Fibroblast of lung (primary cell): Measurements from ENCODE around the gene RNF212. TPM values are rescaled to one million over a fixed set of nuclear protein-coding genes. Genes with fewer than 3 reads are reported as not detected.

Experiments
- DNase-seq, 2 donors: peaks; one replicate each; pipeline versions ENCODE4 v3.0.0 to v3.0.0-alpha.2; 2010; ENCODE audit warnings: low read depth in 2 of 2
- H2AFZ ChIP-seq: 2 replicates; pipeline ENCODE4 v1.5.1; 2012; ENCODE audit warnings: low read length, control low read depth, inconsistent platforms
- H3K27ac ChIP-seq: 2 replicates; pipeline ENCODE4 v1.5.1; 2011; ENCODE audit warnings: low read length, control low read depth; ENCODE audit not compliant: insufficient read depth
- H3K27me3 ChIP-seq: 2 replicates; pipeline ENCODE4 v1.5.1; 2011; ENCODE audit warnings: mild to moderate bottlenecking, low read length; ENCODE audit not compliant: control insufficient read depth, insufficient read depth
- H3K36me3 ChIP-seq: 2 replicates; pipeline ENCODE4 v1.5.1; 2011; ENCODE audit warnings: low read length; ENCODE audit not compliant: control insufficient read depth, insufficient read depth
- H3K4me1 ChIP-seq: 2 replicates; pipeline ENCODE4 v1.5.1; 2011; ENCODE audit warnings: low read length; ENCODE audit not compliant: control insufficient read depth, insufficient read depth; ENCODE audit errors: extremely low read depth
- H3K4me2 ChIP-seq: 2 replicates; pipeline ENCODE4 v1.5.1; 2011; ENCODE audit warnings: low read length, control low read depth; ENCODE audit not compliant: insufficient read depth; ENCODE audit errors: extremely low read depth
- H3K4me3 ChIP-seq, 4 experiments: fragments of 200-600 bp in 1 of 4; sonication (generic) in 1 of 4; replicated peaks in 1 of 4; 2 replicates each; pipeline ENCODE4 v1.5.1; 2011 to 2016; ENCODE audit warnings: low read length in 4 of 4, low read depth in 3 of 4, mild to moderate bottlenecking in 3 of 4, control low read depth in 2 of 4, inconsistent platforms in 1 of 4, mixed read lengths in 1 of 4; ENCODE audit not compliant: insufficient read depth in 1 of 4; ENCODE audit errors: control extremely low read depth in 1 of 4
- H3K79me2 ChIP-seq: 2 replicates; pipeline ENCODE4 v1.5.1; 2012; ENCODE audit warnings: mild to moderate bottlenecking, low read length, inconsistent platforms; ENCODE audit not compliant: control insufficient read depth, insufficient read depth
- H3K9ac ChIP-seq: 2 replicates; pipeline ENCODE4 v1.5.1; 2011; ENCODE audit warnings: mild to moderate bottlenecking, low read length, control low read depth; ENCODE audit not compliant: insufficient read depth
- H3K9me3 ChIP-seq: 2 replicates; pipeline ENCODE4 v1.5.1; 2012; ENCODE audit warnings: low read depth, low read length; ENCODE audit not compliant: control insufficient read depth, insufficient read depth
- H4K20me1 ChIP-seq: 2 replicates; pipeline ENCODE4 v1.5.1; 2011; ENCODE audit warnings: low read length; ENCODE audit not compliant: control insufficient read depth, insufficient read depth; ENCODE audit errors: extremely low read depth
- CTCF ChIP-seq, 2 donors: IDR thresholded peaks in 1 of 2; conservative IDR thresholded peaks in 1 of 2; 1 replicate in 1 of 2; 2 replicates in 1 of 2; pipeline ENCODE4 v1.5.1; 2011 to 2012; ENCODE audit warnings: low read length in 2 of 2, control low read depth in 1 of 2, inconsistent platforms in 1 of 2, low read depth in 1 of 2, mild to moderate bottlenecking in 1 of 2
- EZH2 ChIP-seq: IDR thresholded peaks from 2 replicates; pipeline ENCODE4 v1.5.1; 2012; ENCODE audit warnings: low read length, control low read depth, mild to moderate bottlenecking; ENCODE audit errors: missing control alignments
- polyA plus RNA-seq, 2 donors: library from polyadenylated mRNA; depleted of rRNA in 1 of 2; stranded (reverse) in 1 of 2; unstranded in 1 of 2; fragments of >200 nt; gene quantifications; 2 replicates each; pipeline ENCODE4 v1.2.1, GENCODE V29; 2011 to 2012; ENCODE audit warnings: missing spikeins in 1 of 2
- total RNA-seq: library from RNA; depleted of rRNA; stranded (reverse); fragments of >200 nt; gene quantifications from 2 replicates; pipeline ENCODE4 v1.2.1, GENCODE V29; 2014

The RNF212 gene
- total and polyA plus RNA-seq, 2 donors (not counting 1 experiment from before 2014, with no cell fraction given), result 0.66 to 1.6 TPM

GRCh38 chr4:1028574-1029220 lies 84.7 kb downstream of the RNF212 start:
- H3K9ac ChIP-seq, result no peak overlapping the region
- H3K4me3 ChIP-seq, result no peak overlapping the region
- no peaks in the 10 kb centered on the region for H3K4me1 ChIP-seq
- no peaks in the 10 kb centered on the region for H3K79me2 ChIP-seq
- TF ChIP-seq EZH2 (no peak), CTCF (conservative IDR thresholded peaks at IDR 0.05 in 1 of 2, IDR thresholded peaks at IDR 0.05 in 1 of 2; ENCODE audit: low read depth in 1 of 2, low read length in 2 of 2) (no peak)
- H3K27me3 ChIP-seq, result no peaks in the 10 kb centered on the region
- no peak overlapping the region for H2AFZ ChIP-seq
- H3K36me3 ChIP-seq, result peaks cover 2% of the 10 kb centered on the region
- H3K9me3 ChIP-seq, result no peaks in the 10 kb centered on the region
- DNase-seq, result no peak
- no peaks in the 10 kb centered on the region for H4K20me1 ChIP-seq
- no peak overlapping the region for H3K4me2 ChIP-seq
- no peak overlapping the region for H3K27ac ChIP-seq

GRCh38 chr4:1027915-1028238 lies 85.5 kb downstream of the RNF212 start:
- H3K9ac ChIP-seq, result no peak overlapping the region
- DNase-seq, result no peak
- peaks cover 2% of the 10 kb centered on the region for H3K36me3 ChIP-seq
- no peak overlapping the region for H3K4me2 ChIP-seq
- H4K20me1 ChIP-seq, result no peaks in the 10 kb centered on the region
- H3K4me3 ChIP-seq, result no peak overlapping the region
- no peaks in the 10 kb centered on the region for H3K79me2 ChIP-seq
- H2AFZ ChIP-seq, result no peak overlapping the region
- no peak for TF ChIP-seq EZH2
- TF ChIP-seq CTCF (conservative IDR thresholded peaks at IDR 0.05 in 1 of 2, IDR thresholded peaks at IDR 0.05 in 1 of 2; ENCODE audit: low read depth in 1 of 2, low read length in 2 of 2), result no peak
- H3K9me3 ChIP-seq, result no peaks in the 10 kb centered on the region
- no peaks in the 10 kb centered on the region for H3K27me3 ChIP-seq
- H3K4me1 ChIP-seq, result no peaks in the 10 kb centered on the region
- no peak overlapping the region for H3K27ac ChIP-seq

GRCh38 chr4:1027219-1027914 lies 86.0 kb downstream of the RNF212 start:
- no peak for DNase-seq
- no peak overlapping the region for H3K27ac ChIP-seq
- H3K36me3 ChIP-seq, result peaks cover 2% of the 10 kb centered on the region
- H3K4me3 ChIP-seq, result no peak overlapping the region
- H4K20me1 ChIP-seq, result no peaks in the 10 kb centered on the region
- no peaks in the 10 kb centered on the region for H3K27me3 ChIP-seq
- H3K79me2 ChIP-seq, result no peaks in the 10 kb centered on the region
- H3K9ac ChIP-seq, result no peak overlapping the region
- no peak overlapping the region for H3K4me2 ChIP-seq
- no peak overlapping the region for H2AFZ ChIP-seq
- TF ChIP-seq EZH2, result no peak
- TF ChIP-seq CTCF (conservative IDR thresholded peaks at IDR 0.05 in 1 of 2, IDR thresholded peaks at IDR 0.05 in 1 of 2; ENCODE audit: low read depth in 1 of 2, low read length in 2 of 2), result no peak
- H3K4me1 ChIP-seq, result no peaks in the 10 kb centered on the region
- H3K9me3 ChIP-seq, result no peaks in the 10 kb centered on the region
